Loucy (cell line): ENCODE results near the gene ME3.

ENCODE experiments used
- CTCF ChIP-seq: fragments of 200-600 bp; sonication (generic); conservative IDR thresholded peaks from 2 replicates; pipeline ENCODE4 v1.5.1; 2014; ENCODE audit warnings: mild to moderate bottlenecking, antibody characterized with exemption, low read length
- EZH2phosphoT487 ChIP-seq: fragments of 200-600 bp; IDR thresholded peaks from 2 replicates; pipeline ENCODE4 v1.6.1; 2018; ENCODE audit warnings: antibody characterized with exemption, mild to moderate bottlenecking, moderate library complexity, borderline replicate concordance

DNA sequence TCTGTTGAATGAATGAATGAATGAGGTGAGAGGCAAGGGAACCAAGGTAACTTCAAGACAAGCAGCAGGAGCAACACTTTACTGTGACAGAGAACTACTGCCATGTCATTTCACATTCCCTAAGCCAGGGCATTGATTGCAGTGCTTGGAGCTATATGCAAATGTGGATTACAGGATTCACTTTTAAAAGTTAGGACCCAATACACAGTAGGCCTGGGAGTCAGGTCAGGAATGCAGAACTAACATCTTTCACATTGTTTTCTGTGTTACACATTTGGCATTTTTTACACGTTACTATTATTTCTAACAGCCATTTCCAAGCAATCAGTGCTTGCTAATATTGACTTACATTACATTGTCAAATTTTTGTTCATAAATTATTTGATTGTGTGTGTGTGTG lies 26.2 kb upstream of the ME3 start:
- TF ChIP-seq CTCF (no peak), EZH2phosphoT487 (no peak)
